ENCODE data around the gene TMEM169. TPM values are rescaled to one million over a fixed set of nuclear protein-coding genes. Genes with fewer than 3 reads are reported as not detected.

TMEM169 gene
- total RNA-seq, 4 donors from 2014 or later, result 0.36 to 1.6 (median 0.70) TPM

DNA sequence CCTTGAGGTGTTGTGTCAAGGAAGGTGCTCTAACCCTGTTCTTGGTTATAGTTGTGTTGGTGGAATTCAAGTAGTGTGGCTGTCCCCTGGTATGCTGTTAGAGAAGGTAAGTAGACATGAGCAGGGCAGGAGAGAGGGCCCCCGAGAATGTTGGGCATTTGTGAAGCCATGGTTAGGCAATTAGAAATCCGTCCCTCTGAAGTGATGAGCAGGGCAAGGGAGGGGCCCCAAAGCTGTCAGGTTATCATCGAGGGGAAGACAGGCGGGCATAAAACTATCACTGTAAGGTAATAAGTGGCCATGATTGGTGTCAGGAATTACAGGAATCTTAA, 32.6 kb downstream of the TMEM169 start:
- TF ChIP-seq, protein P1, sequence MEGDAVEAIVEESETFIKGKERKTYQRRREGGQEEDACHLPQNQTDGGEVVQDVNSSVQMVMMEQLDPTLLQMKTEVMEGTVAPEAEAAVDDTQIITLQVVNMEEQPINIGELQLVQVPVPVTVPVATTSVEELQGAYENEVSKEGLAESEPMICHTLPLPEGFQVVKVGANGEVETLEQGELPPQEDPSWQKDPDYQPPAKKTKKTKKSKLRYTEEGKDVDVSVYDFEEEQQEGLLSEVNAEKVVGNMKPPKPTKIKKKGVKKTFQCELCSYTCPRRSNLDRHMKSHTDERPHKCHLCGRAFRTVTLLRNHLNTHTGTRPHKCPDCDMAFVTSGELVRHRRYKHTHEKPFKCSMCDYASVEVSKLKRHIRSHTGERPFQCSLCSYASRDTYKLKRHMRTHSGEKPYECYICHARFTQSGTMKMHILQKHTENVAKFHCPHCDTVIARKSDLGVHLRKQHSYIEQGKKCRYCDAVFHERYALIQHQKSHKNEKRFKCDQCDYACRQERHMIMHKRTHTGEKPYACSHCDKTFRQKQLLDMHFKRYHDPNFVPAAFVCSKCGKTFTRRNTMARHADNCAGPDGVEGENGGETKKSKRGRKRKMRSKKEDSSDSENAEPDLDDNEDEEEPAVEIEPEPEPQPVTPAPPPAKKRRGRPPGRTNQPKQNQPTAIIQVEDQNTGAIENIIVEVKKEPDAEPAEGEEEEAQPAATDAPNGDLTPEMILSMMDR (IDR thresholded peaks at IDR 0.05), result no peak
- DNase-seq (ENCODE audit: low spot score) (no peak), ATAC-seq (ENCODE audit: low FRiP score) (no peak)

DNA sequence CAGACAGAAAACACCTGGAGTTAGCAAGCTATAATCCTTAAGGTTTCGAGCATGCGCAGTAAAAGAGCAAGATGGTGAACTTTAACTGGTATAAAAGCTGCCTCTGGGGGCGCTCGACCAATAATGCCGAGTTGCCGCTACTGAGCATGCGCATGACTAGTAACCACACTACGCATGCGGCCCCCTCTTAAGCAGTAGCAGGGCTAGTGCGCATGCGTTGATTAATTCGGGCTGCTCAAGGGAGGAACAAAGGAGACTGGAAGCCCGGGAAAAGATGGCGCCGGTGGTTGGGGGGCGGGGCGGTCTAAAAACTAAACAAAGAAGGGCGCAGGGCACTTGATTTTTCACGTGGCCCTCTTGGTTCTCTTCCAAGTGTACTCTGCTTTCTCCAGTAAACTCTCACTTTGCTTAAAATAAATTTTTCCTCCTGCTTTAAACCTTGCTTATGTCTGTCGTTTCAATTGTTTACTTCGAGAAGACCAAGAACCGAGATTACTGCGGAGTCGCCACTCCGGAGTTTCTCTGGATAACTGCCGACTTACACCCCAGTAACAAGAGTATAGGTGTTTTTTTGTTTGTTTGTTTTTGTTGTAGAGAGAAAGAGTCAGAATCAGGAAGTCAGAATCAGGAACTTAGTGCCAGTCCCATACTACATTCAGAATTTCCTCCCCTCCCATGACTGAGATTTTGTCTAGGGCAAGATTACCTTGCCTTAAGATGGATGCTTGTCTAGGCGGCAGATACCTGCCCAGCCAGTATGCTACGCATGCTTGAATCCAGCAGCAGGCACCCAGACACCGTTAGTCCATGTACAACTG, 33.2 kb downstream of the TMEM169 start:
- DNase-seq (ENCODE audit: low spot score), result peak; percentile 99
- peak; percentile 99 for ATAC-seq (ENCODE audit: low FRiP score)
- TF ChIP-seq, protein P1 (IDR thresholded peaks at IDR 0.05), result peak in 1 of 3 donors; percentile 58

DNA sequence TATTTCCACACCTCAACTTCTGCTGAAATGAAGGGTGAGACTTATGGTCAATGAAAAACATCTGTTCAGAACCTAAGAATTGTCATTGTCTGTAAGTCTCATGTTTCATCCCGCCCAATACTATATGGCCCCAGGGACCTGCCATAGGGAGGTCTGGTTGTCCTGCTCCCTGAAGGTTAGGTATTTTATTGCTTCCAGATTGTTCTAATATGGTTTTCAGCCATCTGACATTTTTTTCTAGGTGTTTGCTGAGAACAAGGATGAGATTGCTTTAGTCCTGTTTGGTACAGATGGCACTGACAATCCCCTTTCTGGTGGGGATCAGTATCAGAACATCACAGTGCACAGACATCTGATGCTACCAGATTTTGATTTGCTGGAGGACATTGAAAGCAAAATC, 34.7 kb downstream of the TMEM169 start:
- DNase-seq (ENCODE audit: low spot score) (no peak), ATAC-seq (ENCODE audit: low FRiP score) (no peak)
- TF ChIP-seq, protein P1 (IDR thresholded peaks at IDR 0.05), result no peak

DNA sequence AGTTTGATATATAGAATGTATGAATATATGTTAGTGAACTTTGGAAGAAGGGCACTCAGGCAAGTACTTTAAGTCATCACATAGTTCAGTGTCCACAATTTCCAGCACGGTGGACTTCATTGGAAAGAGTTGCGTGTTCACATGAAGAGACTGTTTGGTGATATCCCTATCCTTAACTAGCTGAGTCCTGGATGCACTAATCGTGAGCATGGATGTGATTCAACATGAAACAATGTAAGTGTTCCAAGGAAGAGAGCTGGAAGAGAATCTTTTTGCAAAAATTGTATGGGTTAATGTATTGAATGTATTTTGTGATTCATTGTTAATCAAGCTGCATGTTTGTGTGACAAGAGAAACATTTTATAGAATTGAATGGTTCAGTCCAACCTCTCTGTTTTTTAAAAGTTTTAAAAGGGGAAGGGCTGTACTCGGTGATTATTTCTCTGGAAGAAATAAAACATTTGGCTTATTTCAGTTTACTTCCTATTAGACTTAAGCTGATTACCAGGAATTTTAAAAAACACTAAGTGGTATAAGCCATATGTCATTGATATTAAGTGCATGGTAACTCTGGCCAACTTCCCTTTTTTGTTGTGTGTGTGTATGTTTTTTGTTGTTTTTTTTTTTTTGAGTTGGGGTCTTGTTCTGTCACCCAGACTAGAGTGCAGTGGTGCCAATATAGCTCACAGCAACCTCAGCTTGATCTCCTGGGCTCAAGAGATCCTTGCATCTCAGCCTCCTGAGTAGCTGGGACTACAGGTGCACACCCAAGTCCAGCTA, 36.0 kb downstream of the TMEM169 start:
- TF ChIP-seq, protein P1 (IDR thresholded peaks at IDR 0.05), result no peak
- no peak for ATAC-seq (ENCODE audit: low FRiP score)
- no peak for DNase-seq (ENCODE audit: low spot score)

DNA sequence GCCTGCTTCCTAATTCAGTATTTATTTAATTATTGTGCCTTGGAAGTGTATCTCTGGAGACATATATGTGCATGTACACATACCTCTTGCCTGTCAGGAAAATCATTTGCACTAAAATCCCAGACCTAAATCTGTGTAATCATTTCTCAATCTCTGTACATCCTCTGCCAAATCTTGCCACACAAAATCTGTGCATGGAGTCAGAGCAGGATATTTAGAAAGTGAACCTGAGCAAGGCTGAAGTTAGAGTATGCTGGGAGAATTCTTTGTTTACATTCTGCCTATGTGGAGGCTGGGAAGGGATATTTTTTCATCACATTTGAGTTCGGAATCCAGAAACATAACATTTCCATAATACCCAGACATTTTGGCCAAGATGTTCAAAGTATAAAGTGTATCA, 36.8 kb downstream of the TMEM169 start:
- no peak for DNase-seq (ENCODE audit: low spot score)
- TF ChIP-seq, protein P1 (IDR thresholded peaks at IDR 0.05), result no peak
- no peak for ATAC-seq (ENCODE audit: low FRiP score)

DNA sequence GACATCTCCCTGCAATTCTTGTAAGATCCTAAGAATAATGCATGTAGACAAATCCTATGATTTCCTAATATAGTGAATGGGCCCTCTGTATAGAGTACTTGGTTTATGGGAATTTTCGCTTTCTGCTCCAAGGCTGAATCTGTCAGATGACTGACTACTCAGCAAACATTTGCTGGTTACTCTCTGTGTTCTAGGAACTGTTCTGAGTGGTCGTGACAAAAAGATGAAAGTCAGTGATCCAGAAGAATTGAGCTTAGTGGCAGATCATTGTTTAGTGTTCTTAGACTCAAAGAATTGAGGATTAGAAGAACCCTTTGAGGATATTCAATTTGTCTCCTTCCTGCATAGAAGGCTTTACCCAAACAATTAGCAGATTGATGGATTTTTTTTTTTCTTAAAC, 37.4 kb downstream of the TMEM169 start:
- ATAC-seq (ENCODE audit: low FRiP score), result no peak
- TF ChIP-seq, protein P1 (IDR thresholded peaks at IDR 0.05), result no peak
- DNase-seq (ENCODE audit: low spot score), result no peak
